ENCODE data around the gene COG4. TPM values are rescaled to one million over a fixed set of nuclear protein-coding genes. Genes with fewer than 3 reads are reported as not detected.

COG4 gene
- total RNA-seq, 1 experiment from 2014 or later, result 35.5 TPM

- ATAC-seq (peak; percentile 90), DNase-seq (peak; percentile 79)
- Histone ChIP-seq H3K36me3 (ENCODE audit: low read depth, low read length) (peaks cover 4% of the 10 kb centered on the region), H3F3A (ENCODE audit: low read length, unreplicated experiment) (no peaks in the 10 kb centered on the region), H3K4me3 (ENCODE audit: low read length) (peak overlapping the region; percentile 9; the same call in 1 of the 2 replicates), H3K27ac (ENCODE audit: low read length) (peak overlapping the region; percentile 77), H3K9me2 (replicated peaks; ENCODE audit: low read length) (no peaks in the 10 kb centered on the region), H3K4me2 (ENCODE audit: low read length) (peak overlapping the region; percentile 63), H3K79me2 (ENCODE audit: low read length) (no peaks in the 10 kb centered on the region), H3K4me1 (ENCODE audit: insufficient read depth, low read length) (peaks cover 19% of the 10 kb centered on the region), H3K27me3 (ENCODE audit: low read length) (no peaks in the 10 kb centered on the region), H3K9ac (ENCODE audit: low read length) (peak overlapping the region; percentile 44), H2AFZ (ENCODE audit: low read length) (peak overlapping the region; percentile 54), H3K9me3 (ENCODE audit: low read length) (no peaks in the 10 kb centered on the region), H4K20me1 (ENCODE audit: low read length) (no peaks in the 10 kb centered on the region)
- TF ChIP-seq CTCF (conservative IDR thresholded peaks at IDR 0.05; ENCODE audit: low read depth, low read length) (no peak), EZH2 (IDR thresholded peaks at IDR 0.05; ENCODE audit: low read length, unreplicated experiment) (no peak), EZH2phosphoT487 (IDR thresholded peaks at IDR 0.05; ENCODE audit: borderline replicate concordance, low read length) (no peak)
- POLR2A ChIA-PET (ENCODE audit: unreplicated experiment), result interaction anchor here (0.6 kb wide), 1 partner anchor 85 kb away, joined by 3 read pairs; no protein-coding TSS in a partner anchor
- no TSS peak for BruUV-seq (replicated peaks)
- CTCF ChIA-PET, result interaction anchor here (0.5 kb wide), 1 partner anchor 91 kb away, joined by 3 read pairs; no protein-coding TSS in a partner anchor
- intact Hi-C loops (cut with micrococcal nuclease), result no loop called here
Measured at GRCh38 chr16:70476272-70477020, 46.9 kb downstream of the COG4 start.

GRCh38 chr16:70475054-70475871 lies 48.1 kb downstream of the COG4 start:
- ChIA-PET CTCF (no interaction called here), POLR2A (ENCODE audit: unreplicated experiment) (no interaction called here)
- BruUV-seq (replicated peaks), result no TSS peak
- H3F3A ChIP-seq (ENCODE audit: low read length, unreplicated experiment), result no peaks in the 10 kb centered on the region
- H3K36me3 ChIP-seq (ENCODE audit: low read depth, low read length), result peaks cover 4% of the 10 kb centered on the region
- no peaks in the 10 kb centered on the region for H3K9me2 ChIP-seq (replicated peaks; ENCODE audit: low read length)
- H2AFZ ChIP-seq (ENCODE audit: low read length), result no peak overlapping the region
- peaks cover 19% of the 10 kb centered on the region for H3K4me1 ChIP-seq (ENCODE audit: insufficient read depth, low read length)
- H3K27ac ChIP-seq (ENCODE audit: low read length), result 0 out of 2 replicates have a peak overlapping the region, but pooled peaks have one; percentile 77
- no peaks in the 10 kb centered on the region for H3K9me3 ChIP-seq (ENCODE audit: low read length)
- intact Hi-C loops (cut with micrococcal nuclease), result no loop called here
- H3K27me3 ChIP-seq (ENCODE audit: low read length), result no peaks in the 10 kb centered on the region
- H4K20me1 ChIP-seq (ENCODE audit: low read length), result no peaks in the 10 kb centered on the region
- DNase-seq, result no peak
- no peak for ATAC-seq
- H3K4me2 ChIP-seq (ENCODE audit: low read length), result no peak overlapping the region
- TF ChIP-seq EZH2phosphoT487 (IDR thresholded peaks at IDR 0.05; ENCODE audit: borderline replicate concordance, low read length) (no peak), EZH2 (IDR thresholded peaks at IDR 0.05; ENCODE audit: low read length, unreplicated experiment) (no peak), CTCF (conservative IDR thresholded peaks at IDR 0.05; ENCODE audit: low read depth, low read length) (no peak)
- no peaks in the 10 kb centered on the region for H3K79me2 ChIP-seq (ENCODE audit: low read length)
- no peak overlapping the region for H3K4me3 ChIP-seq (ENCODE audit: low read length)
- no peak overlapping the region for H3K9ac ChIP-seq (ENCODE audit: low read length)
